Neural progenitor cell (in vitro differentiated cells): ENCODE measurements around the gene TUBA4B. TPM values are rescaled to one million over a fixed set of nuclear protein-coding genes. Genes with fewer than 3 reads are reported as not detected.
A peak's percentile ranks its signal among the peaks of the same experiment; 100 is the strongest.

Source experiments
- DNase-seq: peaks from one replicate; pipeline ENCODE4 v3.0.0-alpha.2; 2016; ENCODE audit warnings: low spot score
- H2AFZ ChIP-seq: fragments of 200-600 bp; sonication (generic); replicated peaks from 2 replicates; pipeline ENCODE4 v1.6.1; 2016; ENCODE audit warnings: antibody characterized with exemption
- H3F3A ChIP-seq: fragments of 200-600 bp; sonication (generic); 2 replicates; pipeline ENCODE4 v1.6.1; 2016; ENCODE audit warnings: antibody characterized with exemption, low read depth
- H3K27ac ChIP-seq: fragments of 200-600 bp; sonication (generic); 2 replicates; pipeline ENCODE4 v1.5.1; 2016; ENCODE audit warnings: mild to moderate bottlenecking
- H3K27me3 ChIP-seq: fragments of 200-600 bp; sonication (generic); 2 replicates; pipeline ENCODE4 v1.6.1; 2016; ENCODE audit warnings: mild to moderate bottlenecking, moderate library complexity
- H3K36me3 ChIP-seq: fragments of 200-600 bp; sonication (generic); 2 replicates; pipeline ENCODE4 v1.5.1; 2016
- H3K4me1 ChIP-seq: fragments of 200-600 bp; sonication (generic); 2 replicates; pipeline ENCODE4 v1.6.1; 2016; ENCODE audit warnings: mixed run types
- H3K4me2 ChIP-seq: fragments of 200-600 bp; sonication (generic); 2 replicates; pipeline ENCODE4 v1.6.1; 2016
- H3K4me3 ChIP-seq: fragments of 200-600 bp; sonication (generic); 2 replicates; pipeline ENCODE4 v1.5.1; 2016
- H3K79me2 ChIP-seq: fragments of 200-600 bp; sonication (generic); 2 replicates; pipeline ENCODE4 v1.6.1; 2016; ENCODE audit warnings: low read depth
- H3K9ac ChIP-seq: fragments of 200-600 bp; sonication (generic); 2 replicates; pipeline ENCODE4 v1.6.1; 2016
- H3K9me3 ChIP-seq: fragments of 200-600 bp; sonication (generic); 2 replicates; pipeline ENCODE4 v1.5.1; 2016; ENCODE audit warnings: low read depth
- H4K20me1 ChIP-seq: fragments of 200-600 bp; sonication (generic); 2 replicates; pipeline ENCODE4 v1.6.1; 2016; ENCODE audit warnings: low read depth
- H3K27ac Mint-ChIP-seq: 3 replicates; pipeline ENCODE4 v1.8.0; 2021; ENCODE audit warnings: mixed read lengths
- H3K27me3 Mint-ChIP-seq: 2 replicates; pipeline ENCODE4 v1.8.0; 2022; ENCODE audit warnings: low read depth, mild to moderate bottlenecking, inconsistent platforms, moderate library complexity, mixed read lengths; ENCODE audit not compliant: insufficient read depth
- H3K36me3 Mint-ChIP-seq: 3 replicates; pipeline ENCODE4 v1.8.0; 2021; ENCODE audit warnings: mixed read lengths
- H3K4me1 Mint-ChIP-seq: 3 replicates; pipeline ENCODE4 v1.8.0; 2021; ENCODE audit warnings: mixed read lengths
- H3K4me3 Mint-ChIP-seq: 3 replicates; pipeline ENCODE4 v1.8.0; 2021; ENCODE audit warnings: mild to moderate bottlenecking, moderate library complexity, mixed read lengths
- H3K9me3 Mint-ChIP-seq: 3 replicates; pipeline ENCODE4 v1.8.0; 2020; ENCODE audit warnings: mixed read lengths
- CTCF ChIP-seq: fragments of 200-600 bp; sonication (generic); IDR thresholded peaks from 2 replicates; pipeline ENCODE4 v1.5.1; 2017; ENCODE audit warnings: antibody characterized with exemption, mild to moderate bottlenecking
- EZH2 ChIP-seq: fragments of 200-600 bp; sonication (generic); IDR thresholded peaks from 2 replicates; pipeline ENCODE4 v1.6.1; 2017; ENCODE audit warnings: antibody characterized with exemption, mild to moderate bottlenecking, moderate library complexity
- EZH2phosphoT487 ChIP-seq: fragments of 200-600 bp; sonication (generic); IDR thresholded peaks from 2 replicates; pipeline ENCODE4 v1.6.1; 2017; ENCODE audit warnings: antibody characterized with exemption
- total RNA-seq: library from RNA; depleted of rRNA; stranded (reverse); fragments of >200 nt; gene quantifications from 2 replicates; pipeline ENCODE4 v1.2.3, GENCODE V29; 2015; ENCODE audit warnings: low replicate concordance

The TUBA4B gene
- total RNA-seq, 1 donor from 2014 or later, result not detected

GRCh38 chr2:219223831-219224610 is 29.0 kb upstream of the TUBA4B start:
- H3K27ac Mint-ChIP-seq, result no peak overlapping the region
- peaks cover 22% of the 10 kb centered on the region for H3K4me1 Mint-ChIP-seq
- no peak for DNase-seq
- H3K36me3 Mint-ChIP-seq, result peaks cover 22% of the 10 kb centered on the region
- TF ChIP-seq CTCF (no peak), EZH2 (no peak), EZH2phosphoT487 (no peak)
- Histone ChIP-seq H2AFZ (no peak overlapping the region), H3F3A (peaks cover 13% of the 10 kb centered on the region), H3K9ac (no peak overlapping the region), H4K20me1 (peaks cover 4% of the 10 kb centered on the region), H3K36me3 (no peaks in the 10 kb centered on the region), H3K27me3 (no peaks in the 10 kb centered on the region), H3K27ac (no peak overlapping the region), H3K4me2 (no peak overlapping the region), H3K79me2 (peaks cover 18% of the 10 kb centered on the region), H3K4me3 (no peak overlapping the region), H3K9me3 (no peaks in the 10 kb centered on the region), H3K4me1 (peaks cover 7% of the 10 kb centered on the region)
- H3K9me3 Mint-ChIP-seq, result no peaks in the 10 kb centered on the region
- no peak overlapping the region for H3K4me3 Mint-ChIP-seq
- H3K27me3 Mint-ChIP-seq, result peaks cover 11% of the 10 kb centered on the region

- Histone ChIP-seq H3K79me2 (peaks cover 18% of the 10 kb centered on the region), H3F3A (peaks cover 7% of the 10 kb centered on the region), H4K20me1 (peaks cover 4% of the 10 kb centered on the region), H3K4me3 (no peak overlapping the region), H3K9me3 (no peaks in the 10 kb centered on the region), H3K9ac (no peak overlapping the region), H3K36me3 (no peaks in the 10 kb centered on the region), H2AFZ (no peak overlapping the region), H3K27ac (no peak overlapping the region), H3K27me3 (no peaks in the 10 kb centered on the region), H3K4me1 (peaks cover 7% of the 10 kb centered on the region), H3K4me2 (no peak overlapping the region)
- DNase-seq, result no peak
- H3K9me3 Mint-ChIP-seq, result no peaks in the 10 kb centered on the region
- no peak overlapping the region for H3K27ac Mint-ChIP-seq
- peaks cover 6% of the 10 kb centered on the region for H3K27me3 Mint-ChIP-seq
- peaks cover 20% of the 10 kb centered on the region for H3K4me1 Mint-ChIP-seq
- H3K4me3 Mint-ChIP-seq, result peak overlapping the region; percentile 52
- no peak for TF ChIP-seq EZH2
- TF ChIP-seq EZH2phosphoT487, result no peak
- no peak for TF ChIP-seq CTCF
- H3K36me3 Mint-ChIP-seq, result peaks cover 19% of the 10 kb centered on the region
These were observed 27.7 kb upstream of the TUBA4B start for GRCh38 chr2:219225350-219225749.

- peaks cover 11% of the 10 kb centered on the region for H3F3A ChIP-seq
- peak overlapping the region; percentile 61 for H3K9ac ChIP-seq
- no peak overlapping the region for H2AFZ ChIP-seq
- H3K27ac ChIP-seq, result no peak overlapping the region
- no peaks in the 10 kb centered on the region for H3K9me3 Mint-ChIP-seq
- H3K27me3 ChIP-seq, result no peaks in the 10 kb centered on the region
- H3K79me2 ChIP-seq, result peaks cover 37% of the 10 kb centered on the region
- no peaks in the 10 kb centered on the region for H3K36me3 ChIP-seq
- TF ChIP-seq EZH2 (no peak), EZH2phosphoT487 (no peak), CTCF (no peak)
- H3K36me3 Mint-ChIP-seq, result peaks cover 15% of the 10 kb centered on the region
- H4K20me1 ChIP-seq, result peaks cover 4% of the 10 kb centered on the region
- peaks cover 12% of the 10 kb centered on the region for H3K4me1 ChIP-seq
- no peak overlapping the region for H3K27ac Mint-ChIP-seq
- DNase-seq, result no peak
- H3K4me3 Mint-ChIP-seq, result peak overlapping the region; percentile 84
- no peaks in the 10 kb centered on the region for H3K9me3 ChIP-seq
- peaks cover 26% of the 10 kb centered on the region for H3K4me1 Mint-ChIP-seq
- peak overlapping the region; percentile 95 for H3K4me2 ChIP-seq
- H3K4me3 ChIP-seq, result peak overlapping the region; percentile 76
- H3K27me3 Mint-ChIP-seq, result peaks cover 3% of the 10 kb centered on the region
These were observed 24.8 kb upstream of the TUBA4B start for GRCh38 chr2:219228041-219228910.
